Ammon's horn (tissue), 1 donor: Measurements from ENCODE around the gene OPCML.

Experiments used
- DNase-seq: peaks from one replicate; pipeline ENCODE4 v3.0.0-alpha.2; 2016; ENCODE audit warnings: low spot score

Gene OPCML

GRCh38 chr11:133531971-133532651 lies at the start of gene OPCML:
OPCML (minus strand) TSS chr11:133532501.
- peak; percentile 60 for DNase-seq

DNA sequence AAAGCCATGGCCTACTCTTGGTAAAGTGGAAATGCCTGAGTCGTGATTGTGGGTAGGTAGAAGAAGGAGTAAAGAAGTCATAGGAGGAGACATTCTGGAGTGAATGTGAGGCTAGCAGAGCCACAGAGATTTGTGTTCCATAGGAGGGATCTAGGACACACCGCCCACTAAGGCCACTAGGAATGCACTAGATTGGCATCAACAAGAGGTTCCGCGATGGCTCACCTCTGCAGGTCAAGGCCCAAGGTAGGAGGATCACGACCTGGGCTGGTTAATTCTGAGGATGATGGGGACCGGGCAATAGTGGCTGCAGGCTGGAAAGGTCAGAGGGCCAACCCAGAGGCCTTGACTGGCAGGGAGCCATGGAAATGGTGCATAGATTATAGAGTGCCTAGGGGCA lies 48.8 kb upstream of the OPCML start:
- DNase-seq = no peak

DNA sequence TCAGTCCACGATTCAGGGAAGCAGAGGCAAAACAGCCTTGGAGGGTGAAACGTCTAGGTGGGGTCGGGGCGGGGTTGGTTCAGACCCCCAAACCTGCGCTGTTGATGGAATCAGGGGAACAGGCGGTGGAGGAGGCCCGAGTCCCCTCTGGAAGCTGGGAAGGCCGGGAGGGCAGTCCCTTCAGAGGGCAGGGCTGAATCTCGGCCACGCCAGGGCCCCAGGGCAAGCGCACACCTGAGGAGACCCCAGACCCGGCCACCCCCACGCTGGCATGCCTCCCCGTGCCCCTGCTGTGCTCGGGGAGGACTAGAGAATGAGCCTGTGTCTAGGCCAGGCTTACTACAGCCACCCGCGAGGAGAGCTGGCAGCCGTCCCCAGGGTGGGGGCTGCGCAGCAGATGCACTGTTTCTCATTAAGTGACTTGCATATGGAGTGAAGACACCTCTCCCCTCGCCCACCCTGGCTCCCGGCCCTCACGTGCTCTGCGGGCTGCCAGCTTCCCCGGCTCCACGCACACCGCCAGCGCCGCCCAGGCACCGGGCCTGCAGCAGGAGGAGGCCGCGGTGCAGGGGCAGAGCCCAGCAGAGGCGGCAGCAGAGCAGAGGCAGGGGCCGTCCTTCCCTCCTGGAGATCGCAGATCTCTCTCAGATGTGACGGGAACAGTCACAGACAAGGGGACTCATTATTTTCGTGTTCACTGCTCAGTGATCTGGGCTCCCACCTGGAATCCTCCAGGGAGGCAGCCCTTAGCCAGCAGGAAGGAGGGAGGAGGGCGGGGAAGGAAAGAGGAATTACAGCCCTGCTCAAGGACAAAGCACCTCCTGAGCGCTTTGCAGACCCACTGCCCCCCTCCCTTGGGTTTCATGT lies 47.1 kb upstream of the OPCML start:
- DNase-seq = no peak

DNA sequence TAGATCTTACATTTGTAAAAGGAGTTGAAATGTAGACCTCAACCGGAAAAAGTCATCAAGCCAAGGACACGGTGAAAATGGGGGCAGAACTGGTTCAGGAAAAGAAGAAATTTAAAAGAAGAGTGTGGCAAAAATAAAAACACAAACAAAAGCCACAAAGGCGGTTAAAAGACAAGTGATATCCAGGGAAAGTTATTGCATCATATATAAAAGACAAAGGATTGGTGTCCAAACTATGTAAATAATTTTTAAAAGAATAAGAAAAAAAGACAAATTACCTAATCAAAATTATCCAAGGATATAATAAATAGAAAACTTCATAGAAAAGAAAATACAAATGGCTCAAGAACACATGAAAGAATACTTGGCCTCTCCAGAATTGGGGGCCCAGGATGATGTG lies 45.1 kb upstream of the OPCML start:
- DNase-seq = no peak

DNA sequence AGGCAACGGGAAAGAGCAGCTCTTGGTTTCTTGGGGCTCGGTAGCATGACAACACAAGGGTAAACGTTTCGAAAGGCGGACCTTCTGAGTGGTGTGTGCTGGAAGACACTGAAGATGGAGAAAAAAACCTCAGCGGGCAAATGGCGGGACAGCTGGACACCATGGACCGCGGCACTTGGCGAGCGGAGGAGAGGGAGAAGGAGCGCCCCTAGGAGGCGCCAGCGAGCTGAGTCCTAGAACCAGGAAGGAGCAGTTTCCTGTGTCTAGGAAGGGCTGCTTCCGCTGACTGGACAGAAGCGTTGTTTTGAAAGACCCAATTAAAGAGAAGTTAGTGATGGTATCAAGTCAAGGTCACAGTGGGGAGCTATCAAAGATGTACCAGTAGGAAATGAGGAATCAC lies 44.0 kb upstream of the OPCML start:
- DNase-seq = no peak

DNA sequence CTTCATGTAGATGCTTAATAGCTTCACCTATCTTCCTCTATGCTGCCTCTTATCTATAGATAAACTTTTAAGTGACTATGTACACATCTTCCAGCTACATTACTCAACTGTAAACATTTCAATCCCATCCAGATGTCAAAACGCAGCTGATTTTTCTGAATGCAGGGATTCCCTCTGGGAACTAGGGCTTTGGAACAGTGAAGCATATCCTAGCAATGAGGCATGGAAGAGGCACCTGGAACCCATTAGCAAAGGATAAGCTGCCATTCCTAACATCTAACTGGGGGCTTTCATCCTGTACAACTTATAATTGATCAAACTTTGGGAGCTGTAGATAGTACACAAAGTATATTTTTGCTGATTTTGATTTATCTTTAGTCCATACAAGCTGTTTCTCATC lies 40.8 kb upstream of the OPCML start:
- no peak for DNase-seq

GRCh38 chr11:133570376-133570775 lies 38.1 kb upstream of the OPCML start:
- no peak for DNase-seq

GRCh38 chr11:133563505-133564025 lies 31.3 kb upstream of the OPCML start:
- DNase-seq = no peak

- no peak for DNase-seq
Measured at GRCh38 chr11:133560472-133560855, 28.2 kb upstream of the OPCML start.

DNA sequence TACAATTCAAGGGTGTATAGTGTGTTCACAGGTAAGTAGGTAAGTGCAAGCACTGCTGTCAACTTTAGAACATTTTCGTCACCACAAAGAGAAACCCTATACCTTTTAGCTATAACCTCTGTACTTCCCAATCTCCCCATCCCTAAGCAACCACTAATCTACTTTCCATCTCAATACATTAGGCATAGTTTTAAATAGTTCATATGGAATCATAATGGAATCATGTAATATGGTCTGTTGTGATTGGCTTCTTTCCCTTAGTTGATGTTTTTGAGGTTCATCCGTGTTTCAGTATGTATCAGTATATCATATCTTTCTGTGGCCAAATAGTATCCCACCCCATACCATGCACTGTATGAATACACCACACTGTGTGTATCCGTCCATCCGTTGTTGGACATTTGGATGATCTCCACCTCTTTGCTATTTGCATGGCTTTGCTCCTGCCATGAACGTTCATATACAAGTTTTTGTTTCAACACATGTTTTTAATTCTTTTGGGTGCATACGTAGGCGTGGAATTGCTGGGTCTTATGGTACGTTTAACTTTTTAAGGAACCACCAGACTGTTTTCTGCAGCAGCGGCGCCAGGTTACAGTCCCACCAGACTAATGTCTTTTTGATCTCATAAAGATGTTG lies 27.7 kb upstream of the OPCML start:
- no peak for DNase-seq

DNA sequence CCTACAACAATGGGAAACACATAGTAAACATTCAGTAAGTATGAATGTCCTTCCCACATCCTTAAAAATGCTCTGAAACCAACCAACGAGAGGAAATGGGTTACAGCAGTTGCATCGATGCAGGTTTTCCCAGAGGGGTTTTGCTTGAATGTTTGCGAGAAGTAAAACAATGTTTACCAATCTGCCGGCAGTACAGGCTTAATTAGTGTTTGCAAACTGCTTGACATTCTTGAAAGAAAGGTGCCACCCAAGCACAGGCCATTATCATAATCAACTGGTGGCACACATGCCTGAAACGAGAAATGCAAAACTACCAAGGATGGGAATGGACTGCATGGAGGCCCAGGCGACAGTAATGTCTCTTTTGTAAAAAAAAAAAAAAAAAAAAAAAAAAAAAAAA lies 27.1 kb upstream of the OPCML start:
- no peak for DNase-seq

DNA sequence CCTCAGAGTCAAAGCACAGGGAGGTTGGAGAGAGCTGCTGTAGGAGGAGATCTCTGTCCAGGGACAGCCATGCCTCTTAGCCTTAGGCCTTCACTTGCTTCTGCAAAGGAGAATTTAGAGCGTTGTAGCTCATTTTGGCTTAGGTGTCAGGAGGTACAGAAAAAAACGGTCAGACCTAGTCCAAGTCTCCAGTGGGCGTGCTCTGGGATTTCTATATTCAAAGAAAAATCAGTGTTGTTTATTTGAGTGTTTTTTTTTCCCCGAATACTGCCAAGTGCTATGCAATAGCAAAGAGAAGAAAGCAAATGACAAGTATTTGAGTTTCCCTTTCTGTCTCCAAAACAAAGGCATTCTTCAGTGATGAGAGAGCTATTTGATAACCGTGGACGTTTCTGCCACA lies 22.7 kb upstream of the OPCML start:
- DNase-seq = no peak

- DNase-seq = no peak
Measured at GRCh38 chr11:133553885-133554740, 21.8 kb upstream of the OPCML start.

DNA sequence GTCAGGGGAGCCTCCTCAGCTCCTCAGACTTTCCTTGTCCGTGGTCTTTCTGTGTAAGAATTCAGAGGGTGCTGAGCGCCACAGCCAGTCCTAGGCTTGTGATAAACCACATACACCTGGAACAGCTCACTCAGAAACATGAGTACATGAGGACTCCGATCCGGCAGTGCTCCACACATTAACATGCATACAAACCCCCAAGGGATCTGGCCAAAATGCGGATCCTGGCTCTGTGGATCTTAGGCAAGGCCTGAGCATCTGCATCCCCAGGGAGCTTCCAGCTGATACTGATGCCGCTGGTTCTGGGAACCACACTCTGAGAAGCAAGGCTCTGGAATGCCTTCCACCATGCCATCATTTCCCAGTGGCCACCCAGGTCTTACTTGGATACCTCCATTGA lies 20.6 kb upstream of the OPCML start:
- no peak for DNase-seq

DNA sequence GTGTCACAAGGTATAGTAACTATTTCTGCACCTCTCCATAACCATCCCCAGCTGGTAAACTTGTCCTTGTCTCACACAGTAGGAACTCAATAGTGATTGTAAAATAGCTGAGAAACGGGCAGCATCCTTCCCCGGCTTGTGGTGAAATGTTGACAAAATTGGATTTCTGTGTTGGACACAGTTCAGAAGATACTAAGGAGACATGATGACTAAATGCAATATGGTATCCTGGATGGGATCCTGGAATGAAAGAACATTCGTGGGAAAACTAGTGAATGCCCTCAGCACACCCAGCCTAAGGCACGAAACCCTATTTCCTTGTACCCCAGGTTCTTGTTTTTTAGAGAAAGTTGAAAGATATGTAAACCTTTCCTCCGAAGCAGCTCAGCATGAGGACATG lies 18.8 kb upstream of the OPCML start:
- DNase-seq = peak; percentile 21

GRCh38 chr11:133549826-133550225 lies 17.5 kb upstream of the OPCML start:
- no peak for DNase-seq

DNA sequence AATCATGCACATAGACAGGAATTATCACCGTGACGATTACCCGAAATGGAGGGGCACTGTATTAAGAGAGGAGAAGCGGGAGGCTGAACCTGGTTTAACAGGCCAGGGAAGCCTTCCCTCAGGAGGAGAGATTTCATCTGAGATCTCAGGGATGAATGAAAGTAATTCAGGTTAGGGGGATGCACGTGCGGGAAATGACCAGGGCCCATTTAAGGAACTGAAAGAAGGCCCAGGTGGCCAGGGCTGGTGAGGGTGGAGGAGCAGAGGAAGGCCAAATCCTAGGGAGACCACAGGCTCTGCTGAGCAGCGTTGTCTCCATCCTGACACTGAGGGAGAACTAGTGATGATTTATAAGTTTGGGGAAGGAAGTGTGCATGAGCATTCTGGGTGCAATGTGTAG lies 16.3 kb upstream of the OPCML start:
- no peak for DNase-seq

DNA sequence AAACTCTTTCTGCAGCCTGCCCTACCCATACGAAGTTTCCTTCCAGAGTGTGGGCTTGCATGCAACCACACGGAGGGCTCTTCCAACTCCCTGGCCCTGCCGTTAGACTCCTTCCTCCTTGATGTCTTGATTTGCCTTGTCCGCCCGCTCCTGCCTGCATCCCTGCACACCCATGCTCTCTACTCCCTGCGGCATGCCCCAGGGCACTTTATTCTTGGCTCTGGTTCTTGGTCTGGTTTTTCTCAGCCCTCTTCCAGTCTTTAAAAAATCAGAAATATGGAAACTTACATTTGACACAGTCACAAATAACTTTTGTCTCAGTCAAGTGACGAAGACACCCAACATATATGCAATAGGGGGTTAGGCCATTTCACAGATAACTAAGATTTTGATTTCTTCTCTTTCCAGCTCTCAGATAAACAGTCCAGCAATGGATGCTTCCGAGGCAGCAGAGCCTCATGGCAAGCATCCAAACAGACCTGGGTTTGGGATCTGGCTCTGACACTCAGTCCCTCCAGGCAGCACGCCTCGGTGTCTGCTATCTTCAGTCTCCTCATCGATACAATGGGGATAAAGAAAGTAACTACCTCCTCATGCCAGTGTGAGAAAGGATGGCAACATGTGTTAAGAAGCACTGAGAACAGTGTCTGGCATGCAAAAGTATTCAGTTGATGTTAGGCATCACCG lies 15.7 kb upstream of the OPCML start:
- no peak for DNase-seq

GRCh38 chr11:133545199-133545803 lies 13.0 kb upstream of the OPCML start:
- DNase-seq = no peak

DNA sequence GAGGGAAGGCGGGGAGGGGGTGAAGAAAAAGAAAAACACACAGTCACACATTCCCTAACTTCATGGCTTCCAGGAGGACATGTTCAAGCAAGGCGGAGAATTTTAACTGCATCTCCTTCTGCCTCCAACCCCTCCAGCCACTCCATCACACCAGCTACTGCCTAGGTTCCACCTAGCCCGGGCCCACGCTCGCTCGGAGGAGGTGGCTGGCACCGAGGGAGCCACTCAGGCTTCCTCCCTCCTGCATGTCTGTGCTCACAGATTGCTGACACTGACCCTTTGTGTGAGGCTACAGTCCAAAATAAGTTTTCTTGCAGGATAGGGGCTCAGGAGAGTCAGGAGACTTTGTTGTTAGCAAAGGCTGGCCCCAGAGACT lies 9.4 kb upstream of the OPCML start:
- DNase-seq = no peak
